MG63 (cell line): ENCODE measurements around the gene ABR. TPM values are rescaled to one million over a fixed set of nuclear protein-coding genes. Genes with fewer than 3 reads are reported as not detected.

ENCODE experiments used
- DNase-seq: peaks from one replicate; pipeline ENCODE4 v3.0.0-alpha.2; 2020
- H3K27me3 ChIP-seq: fragments of 250-450 bp; sonication (Bioruptor Pico); 2 replicates; pipeline ENCODE4 v1.5.1; 2020; ENCODE audit warnings: mild to moderate bottlenecking, moderate library complexity
- H3K36me3 ChIP-seq: fragments of 250-450 bp; sonication (Bioruptor Pico); 2 replicates; pipeline ENCODE4 v1.5.1; 2020; ENCODE audit warnings: mild to moderate bottlenecking, moderate library complexity
- H3K4me3 ChIP-seq: fragments of 250-450 bp; sonication (Bioruptor Pico); 2 replicates; pipeline ENCODE4 v1.5.1; 2020; ENCODE audit warnings: mild to moderate bottlenecking, moderate library complexity
- H3K9me3 ChIP-seq: fragments of 250-450 bp; sonication (Bioruptor Pico); 2 replicates; pipeline ENCODE4 v1.5.1; 2020; ENCODE audit warnings: mild to moderate bottlenecking, moderate library complexity
- total RNA-seq: library from RNA; depleted of rRNA; stranded (reverse); fragments of >200 nt; shearing (Covaris generic); gene quantifications from 2 replicates; pipeline ENCODE4 v1.2.3, GENCODE V29; 2014; ENCODE audit warnings: low replicate concordance; rRNA removed

ABR gene
- total RNA-seq, result 7.3 and 24.0 TPM in 2 replicates

DNA sequence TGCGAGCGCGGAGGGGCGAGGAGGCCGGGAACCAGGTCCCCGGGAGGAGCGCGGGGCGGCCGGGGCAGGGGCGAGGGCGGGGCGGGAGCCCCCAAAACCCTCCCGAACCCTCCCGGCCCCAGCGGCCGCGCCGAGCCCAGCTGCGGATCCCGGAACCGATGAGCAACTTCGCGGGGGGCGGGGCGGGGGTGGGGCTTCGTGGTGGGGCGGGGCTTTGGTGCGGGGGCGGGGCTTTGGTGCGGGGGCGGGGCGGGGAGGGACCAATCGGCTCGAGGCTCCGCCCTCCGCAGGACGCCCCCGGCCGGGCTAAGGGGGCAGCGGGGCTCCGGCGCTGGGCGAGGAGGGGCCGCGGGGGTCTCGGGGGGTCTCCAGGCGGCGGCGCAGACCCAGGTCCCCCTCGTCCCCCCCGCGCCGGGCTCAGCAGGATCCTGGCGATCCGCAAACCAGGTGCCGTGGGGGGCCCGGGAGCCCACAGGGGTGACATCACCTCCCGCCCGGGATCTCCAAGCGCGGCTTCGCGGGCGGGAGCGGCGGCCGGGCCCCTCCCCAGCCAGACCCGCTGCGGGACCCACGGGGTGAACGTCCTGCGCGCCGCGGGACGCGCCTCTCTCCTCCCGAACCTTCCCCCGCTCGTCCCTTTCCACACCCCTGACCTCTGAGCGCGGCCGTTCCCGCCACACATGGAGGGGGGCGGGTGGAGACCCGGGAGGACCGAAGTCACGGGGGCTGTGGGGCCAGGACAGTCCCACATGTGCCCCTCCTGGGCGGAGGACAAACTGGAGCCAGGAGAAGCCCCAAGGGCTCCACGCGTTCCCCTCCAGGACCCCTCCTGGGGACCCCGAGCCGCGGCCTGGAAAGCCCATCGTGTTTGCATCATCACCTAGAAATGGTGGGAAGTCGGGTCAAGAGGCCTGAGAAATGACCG, at the start of gene ABR:
TSS of gene ABR (minus strand) at position 164 of the 925 bp plus-strand sequence. CDS start 254 bp downstream, outside the sequence.
- DNase-seq, result no peak
- Histone ChIP-seq H3K36me3 (no peaks in the 10 kb centered on the region), H3K4me3 (peak within 1 kb of the TSS; percentile 47), H3K9me3 (no peaks in the 10 kb centered on the region), H3K27me3 (no peaks in the 10 kb centered on the region)

GRCh38 chr17:1229349-1229899, 49.6 kb upstream of the ABR start:
- no peaks in the 10 kb centered on the region for H3K36me3 ChIP-seq
- H3K27me3 ChIP-seq, result peaks cover 5% of the 10 kb centered on the region; the same call in 1 of the 2 replicates
- H3K9me3 ChIP-seq, result no peaks in the 10 kb centered on the region
- peak; percentile 27 for DNase-seq
- peak overlapping the region; percentile 40 for H3K4me3 ChIP-seq

GRCh38 chr17:1228781-1229348, 49.1 kb upstream of the ABR start:
- Histone ChIP-seq H3K36me3 (no peaks in the 10 kb centered on the region), H3K27me3 (peaks cover 5% of the 10 kb centered on the region; the same call in 1 of the 2 replicates), H3K4me3 (no peak overlapping the region), H3K9me3 (no peaks in the 10 kb centered on the region)
- no peak for DNase-seq

GRCh38 chr17:1227917-1228780, 48.4 kb upstream of the ABR start:
- no peaks in the 10 kb centered on the region for H3K36me3 ChIP-seq
- no peak for DNase-seq
- no peaks in the 10 kb centered on the region for H3K9me3 ChIP-seq
- peaks cover 5% of the 10 kb centered on the region; the same call in 1 of the 2 replicates for H3K27me3 ChIP-seq
- no peak overlapping the region for H3K4me3 ChIP-seq

DNA sequence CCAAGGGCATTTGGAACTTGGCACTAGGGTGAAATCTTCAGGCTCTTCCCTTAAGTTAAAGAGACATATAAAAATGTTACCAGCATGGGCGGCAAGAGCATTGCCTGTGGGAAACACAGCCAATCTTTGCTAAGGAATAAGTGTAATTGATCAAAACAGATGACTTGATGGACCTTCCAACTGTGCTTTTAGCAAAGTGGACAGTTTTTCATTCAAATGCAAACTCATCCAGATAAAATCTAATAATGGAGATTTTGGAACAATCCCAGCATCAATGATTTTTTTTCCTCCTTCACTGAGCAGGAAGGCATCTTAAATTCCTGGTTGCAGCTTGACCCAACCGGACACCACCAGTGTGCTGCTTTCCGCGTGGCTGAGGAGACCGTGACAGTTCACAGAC, 47.6 kb upstream of the ABR start:
- H3K4me3 ChIP-seq, result no peak overlapping the region
- peaks cover 5% of the 10 kb centered on the region; the same call in 1 of the 2 replicates for H3K27me3 ChIP-seq
- no peaks in the 10 kb centered on the region for H3K9me3 ChIP-seq
- no peaks in the 10 kb centered on the region for H3K36me3 ChIP-seq
- DNase-seq, result no peak

- no peak for DNase-seq
- Histone ChIP-seq H3K4me3 (no peak overlapping the region), H3K9me3 (no peaks in the 10 kb centered on the region), H3K36me3 (no peaks in the 10 kb centered on the region), H3K27me3 (peaks cover 5% of the 10 kb centered on the region; the same call in 1 of the 2 replicates)
These were observed 46.5 kb upstream of the ABR start for GRCh38 chr17:1226308-1226707.

DNA sequence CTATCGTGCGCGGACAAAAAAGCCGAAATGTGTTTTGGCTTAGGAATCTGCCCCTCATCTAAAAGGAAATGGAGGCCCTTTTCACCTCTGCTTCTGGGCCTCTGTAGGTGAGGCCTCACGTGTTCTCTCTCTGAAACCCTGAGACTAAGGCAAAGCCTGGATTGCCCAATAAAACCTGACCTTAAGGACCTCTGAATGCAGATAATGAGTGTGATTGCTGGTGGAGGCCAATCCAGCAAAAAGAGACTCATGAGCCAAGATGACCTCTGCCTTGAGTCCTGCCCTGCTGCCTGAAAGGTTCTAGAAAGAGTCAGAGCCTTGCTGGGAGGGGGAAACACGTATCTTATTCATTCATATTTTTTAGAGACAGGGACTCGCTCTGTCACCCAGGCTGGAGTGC, 44.5 kb upstream of the ABR start:
- Histone ChIP-seq H3K27me3 (peaks cover under 1% of the 10 kb centered on the region; the same call in 1 of the 2 replicates), H3K9me3 (no peaks in the 10 kb centered on the region)

GRCh38 chr17:1223662-1224061, 43.9 kb upstream of the ABR start:
- Histone ChIP-seq H3K36me3 (no peaks in the 10 kb centered on the region), H3K27me3 (no peaks in the 10 kb centered on the region), H3K4me3 (no peak overlapping the region), H3K9me3 (no peaks in the 10 kb centered on the region)
- no peak for DNase-seq

More for the DNA sequence above, 44.5 kb upstream of the ABR start:
- Histone ChIP-seq H3K36me3 (no peaks in the 10 kb centered on the region), H3K4me3 (no peak overlapping the region)
- DNase-seq, result no peak

DNA sequence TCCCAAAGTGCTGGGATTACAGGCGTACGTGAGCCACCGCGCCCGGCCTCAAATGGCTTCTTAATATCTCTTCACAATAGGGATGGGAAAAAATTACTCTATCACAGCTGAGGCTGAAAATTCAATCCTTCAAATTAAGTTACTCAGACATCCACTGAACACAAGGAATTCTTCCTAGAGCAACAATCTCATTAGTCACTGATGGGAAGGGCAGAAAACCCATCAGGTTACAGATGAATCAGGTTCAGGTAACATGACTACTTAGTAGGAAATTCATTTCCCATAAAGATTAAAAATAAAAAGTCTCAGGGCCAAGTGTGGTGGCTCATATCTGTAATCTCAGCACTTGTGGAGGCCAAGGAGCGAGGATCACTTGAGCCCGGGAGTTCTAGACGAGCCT, 42.5 kb upstream of the ABR start:
- Histone ChIP-seq H3K9me3 (no peaks in the 10 kb centered on the region), H3K4me3 (no peak overlapping the region), H3K27me3 (no peaks in the 10 kb centered on the region), H3K36me3 (no peaks in the 10 kb centered on the region)
- DNase-seq, result no peak

DNA sequence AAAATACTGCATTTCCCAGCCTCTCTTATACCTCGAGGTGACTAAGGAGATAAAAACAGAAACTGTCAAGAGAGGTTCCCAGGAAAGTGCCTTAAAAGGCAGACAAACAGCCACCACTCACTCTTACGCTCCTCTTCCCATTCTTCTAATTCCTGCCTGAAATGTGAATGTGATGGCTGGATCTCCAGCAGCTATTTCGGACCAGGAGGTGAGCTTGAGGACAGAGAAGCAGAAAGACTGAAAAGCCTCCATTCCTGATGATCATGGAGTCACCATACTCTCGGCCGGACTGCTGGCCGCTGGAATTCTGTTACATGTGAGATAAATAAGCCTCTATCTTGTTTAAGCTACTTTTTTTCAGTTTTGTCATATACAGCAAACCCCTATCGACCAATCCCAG, 41.4 kb upstream of the ABR start:
- H3K9me3 ChIP-seq, result no peaks in the 10 kb centered on the region
- no peaks in the 10 kb centered on the region for H3K27me3 ChIP-seq
- H3K4me3 ChIP-seq, result no peak overlapping the region
- no peak for DNase-seq
- H3K36me3 ChIP-seq, result no peaks in the 10 kb centered on the region

GRCh38 chr17:1220346-1220745, 40.6 kb upstream of the ABR start:
- no peak for DNase-seq
- Histone ChIP-seq H3K4me3 (no peak overlapping the region), H3K9me3 (no peaks in the 10 kb centered on the region), H3K27me3 (no peaks in the 10 kb centered on the region), H3K36me3 (no peaks in the 10 kb centered on the region)

DNA sequence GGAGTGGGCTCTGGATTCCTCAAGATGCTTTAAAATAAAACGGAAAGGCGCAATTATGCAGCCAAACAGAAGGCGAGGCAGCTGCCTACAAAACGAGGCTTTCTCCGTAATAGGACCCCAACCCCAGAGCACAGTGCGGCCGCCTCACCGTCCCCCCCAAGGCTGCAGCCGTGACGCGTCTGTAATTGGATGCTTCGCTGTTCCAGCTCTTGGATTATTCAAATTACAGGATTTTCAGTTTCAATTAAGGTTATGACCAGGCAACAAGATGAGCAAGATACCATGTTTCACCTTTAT, 37.3 kb upstream of the ABR start:
- H3K4me3 ChIP-seq, result no peak overlapping the region
- DNase-seq, result no peak
- no peaks in the 10 kb centered on the region for H3K27me3 ChIP-seq
- H3K36me3 ChIP-seq, result no peaks in the 10 kb centered on the region
- no peaks in the 10 kb centered on the region for H3K9me3 ChIP-seq

DNA sequence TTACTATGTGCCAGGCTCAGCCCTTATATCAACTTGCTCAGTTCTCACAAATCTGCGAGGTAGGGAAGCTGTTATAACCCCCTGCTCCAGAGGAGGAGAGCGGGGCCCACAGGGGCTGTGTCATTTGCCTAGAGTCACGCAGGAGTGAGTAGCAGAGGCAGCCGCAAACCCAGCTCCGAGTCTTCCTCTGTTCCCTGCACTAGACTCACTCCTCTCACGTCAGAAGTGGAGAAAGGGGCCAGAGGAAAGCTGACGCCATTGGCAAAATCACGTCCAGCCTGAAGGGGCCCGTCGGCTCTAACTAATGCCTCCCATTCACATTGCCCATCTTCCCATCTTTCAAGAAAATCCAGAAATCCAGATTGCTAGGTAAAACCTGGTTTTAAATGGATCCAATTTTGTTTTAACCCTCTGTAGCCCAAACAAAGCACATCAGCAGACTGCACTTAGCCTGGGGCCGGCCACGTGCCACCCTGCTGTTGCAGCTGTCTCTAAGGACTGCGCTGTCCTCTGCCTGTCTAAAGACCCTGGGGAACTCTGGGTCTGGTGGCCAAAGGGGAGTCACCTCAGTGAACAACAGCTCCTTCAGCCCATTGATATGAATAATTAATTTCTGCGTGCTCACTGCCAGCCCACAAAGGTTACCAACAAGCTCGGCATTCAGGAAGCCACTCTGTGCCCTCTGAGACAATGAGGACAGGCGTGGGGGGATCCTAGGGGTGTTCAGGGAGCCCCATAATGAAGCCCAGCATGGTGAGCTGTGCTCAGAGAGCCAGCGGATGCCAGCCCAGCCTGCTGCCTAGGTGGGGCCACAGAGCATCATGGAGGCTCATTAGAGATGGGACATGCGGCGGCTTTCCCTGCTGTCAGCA, 36.7 kb upstream of the ABR start:
- H3K9me3 ChIP-seq, result no peaks in the 10 kb centered on the region
- DNase-seq, result no peak

DNA sequence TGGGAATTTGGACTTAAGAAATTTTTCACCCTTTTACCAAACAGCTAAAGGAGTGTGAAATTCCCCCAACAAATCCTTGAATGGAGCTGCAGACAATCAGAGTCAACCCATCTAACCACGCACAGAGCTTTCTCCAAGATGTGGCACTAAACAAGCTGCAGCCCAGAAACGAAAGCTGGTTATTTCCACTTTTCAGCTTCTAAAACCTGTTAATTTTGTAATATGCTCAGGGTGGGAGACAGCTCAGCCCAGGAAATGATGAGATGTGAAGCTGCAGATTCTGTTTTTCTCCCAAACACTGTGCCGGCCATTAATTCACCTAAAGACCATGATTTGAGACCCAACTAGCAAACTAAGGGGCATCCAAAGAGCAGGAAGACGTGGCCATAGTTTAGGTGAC, 33.2 kb upstream of the ABR start:
- Histone ChIP-seq H3K36me3 (no peaks in the 10 kb centered on the region), H3K9me3 (no peaks in the 10 kb centered on the region), H3K27me3 (no peaks in the 10 kb centered on the region), H3K4me3 (no peak overlapping the region)
- no peak for DNase-seq

More for the DNA sequence above, 36.7 kb upstream of the ABR start:
- Histone ChIP-seq H3K4me3 (no peak overlapping the region), H3K36me3 (no peaks in the 10 kb centered on the region), H3K27me3 (no peaks in the 10 kb centered on the region)

DNA sequence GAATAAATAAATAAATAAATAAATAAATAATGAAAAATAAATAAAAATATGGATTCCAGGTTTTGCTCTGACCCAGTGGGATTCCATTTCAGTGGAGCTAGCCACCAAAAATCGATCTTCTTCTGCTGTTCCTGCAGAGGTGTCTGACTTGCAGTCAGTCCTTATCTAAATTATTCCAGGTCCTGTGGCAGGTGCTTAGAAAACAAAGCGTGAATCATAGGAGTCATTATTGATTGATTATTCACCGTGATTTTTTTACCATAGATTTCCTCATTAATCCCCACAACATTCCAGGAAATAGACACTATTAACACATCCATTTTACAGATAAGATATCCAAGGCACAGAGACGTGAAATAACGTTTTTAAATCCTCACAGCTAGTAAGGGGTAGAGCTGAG, 31.5 kb upstream of the ABR start:
- Histone ChIP-seq H3K27me3 (no peaks in the 10 kb centered on the region), H3K9me3 (no peaks in the 10 kb centered on the region), H3K36me3 (no peaks in the 10 kb centered on the region), H3K4me3 (no peak overlapping the region)
- no peak for DNase-seq

DNA sequence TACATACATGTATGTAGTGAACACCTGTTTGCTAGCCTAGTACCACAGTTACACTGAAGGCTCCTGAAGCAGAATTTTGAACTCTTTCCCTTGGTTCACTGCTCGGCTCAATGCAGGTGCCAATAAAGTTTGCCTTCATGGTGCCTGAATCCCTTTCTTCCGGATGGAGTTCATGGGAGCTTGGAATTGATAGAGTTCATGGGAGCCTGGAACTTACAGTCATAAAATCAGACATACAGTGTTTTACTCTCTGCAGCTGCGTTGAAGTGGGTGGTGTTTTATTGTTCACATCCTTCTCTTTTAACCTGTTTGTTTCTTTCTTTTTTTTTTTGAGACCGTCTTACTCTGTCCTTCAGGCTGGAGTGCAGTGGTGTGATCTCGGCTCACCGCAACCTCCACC, 29.2 kb upstream of the ABR start:
- H3K4me3 ChIP-seq, result no peak overlapping the region
- no peak for DNase-seq
- H3K9me3 ChIP-seq, result no peaks in the 10 kb centered on the region
- H3K36me3 ChIP-seq, result no peaks in the 10 kb centered on the region
- H3K27me3 ChIP-seq, result no peaks in the 10 kb centered on the region
